ENCODE data around the gene ROR1. TPM values are rescaled to one million over a fixed set of nuclear protein-coding genes. Genes with fewer than 3 reads are reported as not detected.
A peak's percentile ranks its signal among the peaks of the same experiment; 100 is the strongest.

Gene ROR1
- polyA plus RNA-seq, 1 of the 3 experiments (the other 2 are of a cell fraction), result 4.0 TPM

GRCh38 chr1:64110924-64111777 lies 337.3 kb downstream of the ROR1 start (continued):
- TF ChIP-seq IRF3 (IDR thresholded peaks at IDR 0.05; ENCODE audit: low read depth, low read length) (no peak), FOXJ3 (CRISPR knock-in tag; IDR thresholded peaks at IDR 0.05) (peak; percentile 43; the same call in 1 of the 2 replicates), TAF1 (IDR thresholded peaks at IDR 0.05; ENCODE audit: borderline replicate concordance, low read depth, low read length) (no peak), JUND (IDR thresholded peaks at IDR 0.05) (peak; percentile 40), GABPA (IDR thresholded peaks at IDR 0.05; ENCODE audit: low read depth) (no peak), SMC3 (IDR thresholded peaks at IDR 0.05; ENCODE audit: low read depth, low read length) (no peak), RAD21 (IDR thresholded peaks at IDR 0.05; ENCODE audit: low read length) (peak; percentile 30; the same call in 1 of the 2 replicates), PBX3 (IDR thresholded peaks at IDR 0.05) (peak; percentile 68; the same call in 1 of the 2 replicates), RCOR1 (IDR thresholded peaks at IDR 0.05; ENCODE audit: low read length) (peak; percentile 92), USF1 (IDR thresholded peaks at IDR 0.05; ENCODE audit: borderline replicate concordance, low read depth) (no peak), CHD2 (IDR thresholded peaks at IDR 0.05; ENCODE audit: low read length, partially characterized antibody) (peak; percentile 74), MXI1 (IDR thresholded peaks at IDR 0.05; ENCODE audit: low read depth, low read length) (peak; percentile 67), CTCF (IDR thresholded peaks at IDR 0.05) (no peak), FOSL2 (IDR thresholded peaks at IDR 0.05; ENCODE audit: borderline replicate concordance, low read depth) (peak; percentile 7; the same call in 1 of the 2 replicates), ZBTB33 (IDR thresholded peaks at IDR 0.05; ENCODE audit: borderline replicate concordance, low read depth) (0 out of 2 replicates have a peak, but pooled peaks have one; percentile 18), NFIC (IDR thresholded peaks at IDR 0.05; ENCODE audit: borderline replicate concordance) (peak; percentile 55; the same call in 1 of the 2 replicates), RFX5 (IDR thresholded peaks at IDR 0.05; ENCODE audit: low read length) (no peak; the same call in 1 of the 2 replicates), MEF2A (IDR thresholded peaks at IDR 0.05; ENCODE audit: borderline replicate concordance, low read depth) (no peak), EP300 (IDR thresholded peaks at IDR 0.05; ENCODE audit: borderline replicate concordance in 1 of 2, low read depth in 1 of 2, low read length in 1 of 2) (peak; percentile 69 to 92; a peak in 3 of 4 replicates), NRF1 (IDR thresholded peaks at IDR 0.05; ENCODE audit: low read depth, low read length) (no peak), MAX (IDR thresholded peaks at IDR 0.05; ENCODE audit: low read depth) (0 out of 2 replicates have a peak, but pooled peaks have one; percentile 31)
